HG03442 (cell line): ENCODE data around the gene TIGD3.

Source experiments
- ATAC-seq: cut with Tn5 transposase; IDR thresholded peaks from one replicate; pipeline ENCODE4 v1.9.1; 2021; ENCODE audit warnings: mild to moderate bottlenecking, moderate library complexity; ENCODE audit not compliant: unreplicated experiment

TIGD3 gene

GRCh38 chr11:65404638-65405339, 50.2 kb downstream of the TIGD3 start:
- no peak for ATAC-seq
